Activated T-cell treated with anti-CD3 and anti-CD28 coated beads, Interleukin-2, amount 50 U/mL, for 1 hour (primary cell): ENCODE measurements around the gene RNASE12.
"Not testable (repeated sequence)": the region's sequence is repeated elsewhere in the genome, so short reads cannot be mapped to it uniquely, and the experiment has no call there.

ENCODE experiments used
- DNase-seq: peaks from one replicate; pipeline ENCODE4 v3.0.0-alpha.2; 2020

RNASE12 gene

GRCh38 chr14:20578325-20578724, 12.9 kb downstream of the RNASE12 start:
- no peak for DNase-seq

GRCh38 chr14:20572382-20572990, 18.7 kb downstream of the RNASE12 start:
- DNase-seq, result not testable (repeated sequence)

- DNase-seq, result not testable (repeated sequence)
Observed at GRCh38 chr14:20570720-20571119, 20.5 kb downstream of the RNASE12 start.

- DNase-seq, result not testable (repeated sequence)
Observed at GRCh38 chr14:20569865-20570264, 21.3 kb downstream of the RNASE12 start.

- no peak for DNase-seq
Observed at GRCh38 chr14:20569066-20569465, 22.1 kb downstream of the RNASE12 start.

GRCh38 chr14:20568393-20568792, 22.8 kb downstream of the RNASE12 start:
- DNase-seq, result no peak

- not testable (repeated sequence) for DNase-seq
Observed at GRCh38 chr14:20567199-20567598, 24.0 kb downstream of the RNASE12 start.

GRCh38 chr14:20564501-20564997, 26.6 kb downstream of the RNASE12 start:
- no peak for DNase-seq

GRCh38 chr14:20563971-20564370, 27.2 kb downstream of the RNASE12 start:
- DNase-seq, result no peak

GRCh38 chr14:20560961-20561360, 30.2 kb downstream of the RNASE12 start, which contains the start of gene RNASE9:
TSS of gene RNASE9 (minus strand) at chr14:20561047.
- no peak for DNase-seq

GRCh38 chr14:20559461-20559904, 31.7 kb downstream of the RNASE12 start:
- DNase-seq, result no peak

GRCh38 chr14:20557212-20557542, 34.0 kb downstream of the RNASE12 start:
- no peak for DNase-seq

GRCh38 chr14:20556500-20557211, 34.5 kb downstream of the RNASE12 start:
- DNase-seq, result no peak

GRCh38 chr14:20555845-20556244, 35.3 kb downstream of the RNASE12 start:
- no peak for DNase-seq

GRCh38 chr14:20553024-20553423, 38.2 kb downstream of the RNASE12 start:
- DNase-seq, result no peak

- no peak for DNase-seq
Observed at GRCh38 chr14:20551606-20552005, 39.6 kb downstream of the RNASE12 start.

- no peak for DNase-seq
Observed at GRCh38 chr14:20550926-20551325, 40.2 kb downstream of the RNASE12 start.

- DNase-seq, result no peak
Observed at GRCh38 chr14:20548414-20549158, 42.6 kb downstream of the RNASE12 start.

- DNase-seq, result no peak
Observed at GRCh38 chr14:20546877-20547276, 44.3 kb downstream of the RNASE12 start.
